ENCODE data around the gene PPT2.

The PPT2 gene

DNA sequence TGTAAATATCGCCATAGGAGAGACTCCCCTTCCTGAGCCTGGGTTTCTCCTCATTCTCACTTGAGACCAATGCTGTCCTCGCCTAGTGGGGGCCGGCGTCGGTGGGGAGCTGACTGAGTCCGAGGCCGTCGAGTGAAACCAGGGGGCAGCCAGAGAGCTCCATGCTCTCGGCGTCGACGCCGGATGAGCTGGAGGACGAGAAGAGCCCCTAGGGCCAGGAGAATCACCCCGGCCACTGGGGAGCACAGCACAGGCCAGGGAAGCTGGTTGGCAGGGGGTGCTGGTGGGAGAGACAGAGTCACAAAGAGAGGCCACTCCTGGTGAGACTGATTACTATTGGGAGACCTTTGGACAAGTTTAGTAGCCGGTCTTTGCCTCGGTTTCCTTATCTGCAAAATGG is 44.9 kb downstream of the PPT2 start:
- H3K4me2 ChIP-seq (ENCODE audit: low read depth, low read length, poor library complexity, severe bottlenecking), result no peak overlapping the region
- no peaks in the 10 kb centered on the region for H3K9me3 ChIP-seq (ENCODE audit: insufficient read depth, low read depth, low read length)
- TF ChIP-seq, protein P1, sequence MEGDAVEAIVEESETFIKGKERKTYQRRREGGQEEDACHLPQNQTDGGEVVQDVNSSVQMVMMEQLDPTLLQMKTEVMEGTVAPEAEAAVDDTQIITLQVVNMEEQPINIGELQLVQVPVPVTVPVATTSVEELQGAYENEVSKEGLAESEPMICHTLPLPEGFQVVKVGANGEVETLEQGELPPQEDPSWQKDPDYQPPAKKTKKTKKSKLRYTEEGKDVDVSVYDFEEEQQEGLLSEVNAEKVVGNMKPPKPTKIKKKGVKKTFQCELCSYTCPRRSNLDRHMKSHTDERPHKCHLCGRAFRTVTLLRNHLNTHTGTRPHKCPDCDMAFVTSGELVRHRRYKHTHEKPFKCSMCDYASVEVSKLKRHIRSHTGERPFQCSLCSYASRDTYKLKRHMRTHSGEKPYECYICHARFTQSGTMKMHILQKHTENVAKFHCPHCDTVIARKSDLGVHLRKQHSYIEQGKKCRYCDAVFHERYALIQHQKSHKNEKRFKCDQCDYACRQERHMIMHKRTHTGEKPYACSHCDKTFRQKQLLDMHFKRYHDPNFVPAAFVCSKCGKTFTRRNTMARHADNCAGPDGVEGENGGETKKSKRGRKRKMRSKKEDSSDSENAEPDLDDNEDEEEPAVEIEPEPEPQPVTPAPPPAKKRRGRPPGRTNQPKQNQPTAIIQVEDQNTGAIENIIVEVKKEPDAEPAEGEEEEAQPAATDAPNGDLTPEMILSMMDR (conservative IDR thresholded peaks at IDR 0.05; ENCODE audit: low read length), result no peak
- no peak for TF ChIP-seq EZH2phosphoT487 (IDR thresholded peaks at IDR 0.05; ENCODE audit: borderline replicate concordance)
- peaks cover 22% of the 10 kb centered on the region for H3K4me1 ChIP-seq (ENCODE audit: insufficient read depth, low read length, poor library complexity, severe bottlenecking)
- H3F3A ChIP-seq (ENCODE audit: low read depth), result no peaks in the 10 kb centered on the region
- no peaks in the 10 kb centered on the region for H3K36me3 ChIP-seq (ENCODE audit: insufficient read depth, low read length)
- no peak overlapping the region for H3K9ac ChIP-seq (ENCODE audit: low read depth, low read length, poor library complexity, severe bottlenecking)
- no peaks in the 10 kb centered on the region for H4K20me1 ChIP-seq (ENCODE audit: insufficient read depth, low read length, poor library complexity, severe bottlenecking)
- no peak overlapping the region for H2AFZ ChIP-seq (ENCODE audit: low read length)
- no peaks in the 10 kb centered on the region for H3K9me2 ChIP-seq (replicated peaks; ENCODE audit: low read depth, low read length)
- H3K79me2 ChIP-seq (ENCODE audit: insufficient read depth, low read length), result peaks cover 20% of the 10 kb centered on the region; the same call in 1 of the 2 replicates
- no peak overlapping the region for H3K4me3 ChIP-seq (ENCODE audit: low read length, poor library complexity, severe bottlenecking)
- H3K27me3 ChIP-seq (ENCODE audit: insufficient read depth, low read length, poor library complexity, severe bottlenecking), result no peaks in the 10 kb centered on the region

DNA sequence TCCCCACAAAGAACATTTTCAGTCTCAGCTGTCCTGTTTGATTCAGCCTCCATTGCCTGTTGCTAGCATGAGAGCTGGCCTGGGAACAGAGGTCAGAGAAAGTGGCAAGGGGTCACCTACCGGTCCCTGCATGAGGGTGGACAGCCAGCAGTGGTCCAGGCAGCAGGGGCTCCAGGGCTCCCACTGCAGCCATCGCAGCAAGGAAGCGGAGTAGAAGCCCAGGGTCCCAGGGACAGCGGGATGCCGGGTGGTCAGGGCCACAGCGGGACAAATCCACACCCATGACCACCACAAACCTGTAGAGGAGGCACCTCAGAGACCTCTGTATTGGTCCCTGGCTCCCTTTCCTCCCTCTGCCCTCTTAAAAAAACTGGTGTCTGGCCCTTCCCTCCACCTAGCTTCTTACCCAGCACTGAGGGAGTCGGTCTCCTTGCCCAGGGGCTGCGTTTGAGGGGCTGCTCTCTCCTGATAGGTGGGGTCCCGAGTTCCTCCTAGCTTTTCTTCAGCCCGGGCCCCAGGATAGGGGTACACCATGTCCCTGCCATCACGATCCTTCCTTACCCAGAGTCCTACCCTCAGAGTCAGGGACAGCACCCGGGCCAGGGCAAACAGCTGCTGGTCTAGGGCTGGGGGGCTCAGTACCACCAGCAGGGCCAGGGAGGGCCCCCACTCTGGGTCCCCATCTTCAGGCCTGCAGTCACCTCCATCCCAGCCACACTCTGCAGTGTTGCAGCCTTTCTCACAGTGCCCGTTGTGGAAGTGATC is 47.0 kb downstream of the PPT2 start:
- no peak overlapping the region for H3K9ac ChIP-seq (ENCODE audit: low read depth, low read length, poor library complexity, severe bottlenecking)
- no peaks in the 10 kb centered on the region for H4K20me1 ChIP-seq (ENCODE audit: insufficient read depth, low read length, poor library complexity, severe bottlenecking)
- TF ChIP-seq, protein P1 (conservative IDR thresholded peaks at IDR 0.05; ENCODE audit: low read length), result no peak
- no peak for TF ChIP-seq EZH2phosphoT487 (IDR thresholded peaks at IDR 0.05; ENCODE audit: borderline replicate concordance)
- no peaks in the 10 kb centered on the region for H3K27me3 ChIP-seq (ENCODE audit: insufficient read depth, low read length, poor library complexity, severe bottlenecking)
- H3K4me2 ChIP-seq (ENCODE audit: low read depth, low read length, poor library complexity, severe bottlenecking), result no peak overlapping the region
- H3K79me2 ChIP-seq (ENCODE audit: insufficient read depth, low read length), result peaks cover 10% of the 10 kb centered on the region; the same call in 1 of the 2 replicates
- H3K4me3 ChIP-seq (ENCODE audit: low read length, poor library complexity, severe bottlenecking), result no peak overlapping the region
- no peaks in the 10 kb centered on the region for H3F3A ChIP-seq (ENCODE audit: low read depth)
- H2AFZ ChIP-seq (ENCODE audit: low read length), result no peak overlapping the region
- peaks cover 7% of the 10 kb centered on the region for H3K4me1 ChIP-seq (ENCODE audit: insufficient read depth, low read length, poor library complexity, severe bottlenecking)
- no peaks in the 10 kb centered on the region for H3K36me3 ChIP-seq (ENCODE audit: insufficient read depth, low read length)
- H3K9me2 ChIP-seq (replicated peaks; ENCODE audit: low read depth, low read length), result no peaks in the 10 kb centered on the region
- no peaks in the 10 kb centered on the region for H3K9me3 ChIP-seq (ENCODE audit: insufficient read depth, low read depth, low read length)

DNA sequence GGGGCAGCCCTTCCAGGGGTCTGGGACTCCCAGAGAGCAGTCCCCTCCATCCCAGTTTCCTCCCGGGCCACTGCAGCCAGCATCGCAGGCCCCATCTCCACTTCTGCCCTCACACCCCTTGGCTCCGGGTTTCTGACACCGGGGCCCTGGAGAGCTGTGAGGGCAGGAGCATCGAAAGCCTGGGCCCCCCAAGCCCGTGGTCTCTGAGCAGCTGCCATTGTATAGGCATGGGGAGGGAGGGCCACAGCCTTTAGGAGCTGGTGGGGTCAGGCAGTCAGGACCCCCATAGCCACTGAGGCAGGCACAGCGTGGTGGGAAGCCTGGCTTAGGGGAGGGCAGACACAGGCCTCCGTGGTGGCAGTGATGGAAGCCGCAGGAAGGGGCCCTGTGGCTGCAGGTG is 48.2 kb downstream of the PPT2 start:
- H3K9me2 ChIP-seq (replicated peaks; ENCODE audit: low read depth, low read length), result no peaks in the 10 kb centered on the region
- H3K79me2 ChIP-seq (ENCODE audit: insufficient read depth, low read length), result no peaks in the 10 kb centered on the region
- TF ChIP-seq, protein P1 (conservative IDR thresholded peaks at IDR 0.05; ENCODE audit: low read length), result no peak
- TF ChIP-seq EZH2phosphoT487 (IDR thresholded peaks at IDR 0.05; ENCODE audit: borderline replicate concordance), result no peak
- no peaks in the 10 kb centered on the region for H3K27me3 ChIP-seq (ENCODE audit: insufficient read depth, low read length, poor library complexity, severe bottlenecking)
- H2AFZ ChIP-seq (ENCODE audit: low read length), result no peak overlapping the region
- H3K4me2 ChIP-seq (ENCODE audit: low read depth, low read length, poor library complexity, severe bottlenecking), result no peak overlapping the region
- H3K9ac ChIP-seq (ENCODE audit: low read depth, low read length, poor library complexity, severe bottlenecking), result no peak overlapping the region
- H3K4me3 ChIP-seq (ENCODE audit: low read length, poor library complexity, severe bottlenecking), result no peak overlapping the region
- peaks cover 2% of the 10 kb centered on the region for H3K4me1 ChIP-seq (ENCODE audit: insufficient read depth, low read length, poor library complexity, severe bottlenecking)
- no peaks in the 10 kb centered on the region for H3F3A ChIP-seq (ENCODE audit: low read depth)
- H3K9me3 ChIP-seq (ENCODE audit: insufficient read depth, low read depth, low read length), result no peaks in the 10 kb centered on the region
- H4K20me1 ChIP-seq (ENCODE audit: insufficient read depth, low read length, poor library complexity, severe bottlenecking), result no peaks in the 10 kb centered on the region
- H3K36me3 ChIP-seq (ENCODE audit: insufficient read depth, low read length), result no peaks in the 10 kb centered on the region
